Activated CD4-positive, alpha-beta memory T cell treated with anti-CD3 and anti-CD28 coated beads, Interleukin-2, amount 10 ng/mL, durations not matched to agents 7 days and 5 days (primary cell): Measurements from ENCODE around the gene E2F8. TPM values are rescaled to one million over a fixed set of nuclear protein-coding genes. Genes with fewer than 3 reads are reported as not detected.

Experiments
- CTCF ChIA-PET: fragments of 350-600 bp; sonication (Branson Sonifier 250); formaldehyde crosslinking; loops from one replicate; lab custom pipeline; 2021; ENCODE audit warnings: antibody characterized with exemption, inconsistent platforms; lab: Charles Lee
- POLR2A ChIA-PET: fragments of 350-600 bp; sonication (Branson Sonifier 250); formaldehyde crosslinking; loops from one replicate; lab custom pipeline; 2021; ENCODE audit warnings: antibody characterized with exemption; lab: Charles Lee
- DNase-seq: peaks from one replicate; pipeline ENCODE4 v3.0.0-alpha.2; 2020
- H3K27ac Mint-ChIP-seq: one replicate; pipeline ENCODE4 v1.8.0; 2021; ENCODE audit warnings: mild to moderate bottlenecking, mixed read lengths
- H3K27me3 Mint-ChIP-seq: one replicate; pipeline ENCODE4 v1.8.0; 2021; ENCODE audit warnings: mixed read lengths
- H3K36me3 Mint-ChIP-seq: one replicate; pipeline ENCODE4 v1.8.0; 2021; ENCODE audit warnings: low read depth, mixed read lengths
- H3K4me1 Mint-ChIP-seq: one replicate; pipeline ENCODE4 v1.8.0; 2021; ENCODE audit warnings: mixed read lengths
- H3K4me3 Mint-ChIP-seq: one replicate; pipeline ENCODE4 v1.8.0; 2021; ENCODE audit warnings: mild to moderate bottlenecking, mixed read lengths
- H3K9me3 Mint-ChIP-seq: one replicate; pipeline ENCODE4 v1.8.0; 2021; ENCODE audit warnings: mixed read lengths
- total RNA-seq, 2 experiments: library from RNA; stranded (reverse); gene quantifications; one replicate each; pipeline ENCODE4 v1.2.3, GENCODE V29; 2021

The E2F8 gene
- total RNA-seq, 2 experiments from 2014 or later = 37.3 to 40.8 TPM

DNA sequence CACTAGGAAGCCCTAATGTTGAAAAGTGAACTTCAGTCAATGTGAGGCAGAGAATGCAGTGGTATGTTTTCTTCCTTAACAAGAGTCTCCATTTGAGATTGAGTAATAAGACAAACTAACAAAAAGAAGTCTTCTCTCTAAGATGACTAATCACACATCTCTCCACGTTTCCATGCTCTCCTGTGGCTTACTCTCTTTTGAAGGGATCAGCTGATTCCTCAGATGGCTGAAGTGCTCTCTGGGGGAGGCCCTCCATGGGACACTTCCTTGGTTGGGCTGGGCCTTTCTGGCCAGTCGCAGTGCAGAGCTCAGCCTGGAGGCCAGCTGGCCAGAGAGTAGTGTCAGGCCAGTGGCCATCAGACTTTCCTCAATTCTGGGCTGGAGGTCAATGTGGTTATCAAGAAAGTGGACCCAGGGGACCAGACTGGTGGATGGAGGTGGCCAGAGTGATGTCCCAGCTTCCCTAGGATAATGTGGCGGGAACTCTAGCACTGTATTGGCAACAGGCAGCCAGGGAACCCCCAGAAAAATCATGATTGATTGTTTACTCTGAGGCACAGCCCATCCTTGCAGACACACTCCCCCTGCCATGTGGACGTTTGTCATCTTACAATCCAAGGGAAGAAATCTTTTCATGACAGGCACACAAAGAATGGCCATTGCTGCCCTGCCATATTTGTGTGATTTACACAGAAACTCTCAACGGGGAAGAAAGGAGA, 53.5 kb downstream of the E2F8 start:
- Mint-ChIP-seq H3K4me3 (no peak overlapping the region), H3K27ac (no peak overlapping the region), H3K4me1 (no peaks in the 10 kb centered on the region), H3K9me3 (no peaks in the 10 kb centered on the region), H3K36me3 (no peaks in the 10 kb centered on the region), H3K27me3 (no peaks in the 10 kb centered on the region)
- no peak for DNase-seq
- CTCF ChIA-PET = interaction anchor here (0.5 kb wide), 1 partner anchor 116 kb away, joined by 3 read pairs; no protein-coding TSS in a partner anchor
- POLR2A ChIA-PET = no interaction called here

DNA sequence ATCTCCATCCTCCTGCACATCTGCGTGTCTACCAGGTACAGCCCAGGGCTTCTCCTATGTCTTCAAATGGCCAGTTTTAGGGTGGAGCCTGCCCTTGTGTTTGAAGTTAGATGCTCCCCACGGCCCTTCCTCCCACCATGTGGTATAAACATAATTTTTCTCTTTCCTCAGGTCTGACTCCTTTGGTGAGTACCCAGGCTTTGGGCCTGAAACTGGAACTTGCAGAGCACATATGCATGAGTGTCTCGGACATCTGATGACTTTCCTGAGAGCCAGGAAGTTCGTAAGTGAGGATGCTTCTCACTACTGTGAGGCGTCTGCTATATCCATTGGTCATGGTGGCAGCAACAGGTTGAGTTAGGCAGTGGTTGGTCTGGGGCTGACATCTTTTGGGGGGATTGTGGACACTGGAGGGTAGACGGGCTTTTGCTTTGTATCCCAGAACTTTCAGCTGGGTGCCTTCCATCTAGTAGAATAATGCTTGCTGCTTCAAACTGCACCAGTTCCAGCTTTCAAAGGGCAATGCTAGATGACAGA, 55.2 kb downstream of the E2F8 start:
- ChIA-PET CTCF (no interaction called here), POLR2A (no interaction called here)
- H3K4me1 Mint-ChIP-seq = no peaks in the 10 kb centered on the region

DNA sequence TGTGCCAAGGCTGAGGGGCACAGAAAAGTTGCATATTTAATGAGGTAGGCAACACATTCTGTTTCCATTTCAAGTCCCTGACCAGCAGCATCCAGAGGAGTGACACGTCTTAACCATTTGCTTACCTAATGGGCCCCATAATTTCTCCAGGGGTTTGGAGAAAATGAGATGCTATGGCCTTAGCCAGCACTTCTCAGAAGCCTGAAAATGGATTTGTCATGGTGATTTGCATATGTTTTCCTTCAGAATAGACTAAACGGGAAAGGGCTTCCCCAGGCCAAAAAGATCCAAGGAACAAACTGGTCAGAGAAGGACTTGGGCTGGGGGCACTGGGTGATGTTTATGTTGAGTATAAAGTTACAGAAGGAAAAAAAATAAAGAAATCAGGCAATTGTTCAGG, 55.7 kb downstream of the E2F8 start:
- Mint-ChIP-seq H3K9me3 (no peaks in the 10 kb centered on the region), H3K36me3 (no peaks in the 10 kb centered on the region), H3K27ac (no peak overlapping the region), H3K27me3 (no peaks in the 10 kb centered on the region), H3K4me3 (no peak overlapping the region), H3K4me1 (no peaks in the 10 kb centered on the region)
- POLR2A ChIA-PET = no interaction called here
- DNase-seq = no peak
- CTCF ChIA-PET = no interaction called here

More for the DNA sequence above, 55.2 kb downstream of the E2F8 start:
- Mint-ChIP-seq H3K36me3 (no peaks in the 10 kb centered on the region), H3K4me3 (no peak overlapping the region), H3K27me3 (no peaks in the 10 kb centered on the region), H3K9me3 (no peaks in the 10 kb centered on the region), H3K27ac (no peak overlapping the region)
- no peak for DNase-seq

DNA sequence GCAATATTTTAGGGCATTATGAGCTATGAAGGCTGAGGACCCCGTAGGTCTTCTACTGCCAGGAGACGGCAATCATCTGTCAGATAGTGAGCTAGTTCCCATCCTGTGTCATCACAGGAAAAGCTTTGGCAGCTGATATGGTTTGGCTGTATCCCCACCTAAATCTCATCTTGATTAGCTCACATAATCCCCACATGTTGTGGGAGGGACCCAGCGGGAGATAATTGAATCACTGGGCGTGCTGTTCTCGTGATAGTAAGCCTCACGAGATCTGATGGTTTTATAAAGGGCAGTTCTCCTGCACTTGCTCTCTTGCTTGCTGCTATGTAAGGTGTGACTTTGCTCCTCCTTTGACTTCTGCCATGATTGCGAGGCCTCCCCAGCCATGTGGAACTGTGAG, 57.1 kb downstream of the E2F8 start:
- Mint-ChIP-seq H3K27me3 (no peaks in the 10 kb centered on the region), H3K36me3 (no peaks in the 10 kb centered on the region), H3K9me3 (no peaks in the 10 kb centered on the region), H3K4me1 (no peaks in the 10 kb centered on the region), H3K4me3 (no peak overlapping the region), H3K27ac (no peak overlapping the region)
- no peak for DNase-seq
- ChIA-PET POLR2A (no interaction called here), CTCF (no interaction called here)

DNA sequence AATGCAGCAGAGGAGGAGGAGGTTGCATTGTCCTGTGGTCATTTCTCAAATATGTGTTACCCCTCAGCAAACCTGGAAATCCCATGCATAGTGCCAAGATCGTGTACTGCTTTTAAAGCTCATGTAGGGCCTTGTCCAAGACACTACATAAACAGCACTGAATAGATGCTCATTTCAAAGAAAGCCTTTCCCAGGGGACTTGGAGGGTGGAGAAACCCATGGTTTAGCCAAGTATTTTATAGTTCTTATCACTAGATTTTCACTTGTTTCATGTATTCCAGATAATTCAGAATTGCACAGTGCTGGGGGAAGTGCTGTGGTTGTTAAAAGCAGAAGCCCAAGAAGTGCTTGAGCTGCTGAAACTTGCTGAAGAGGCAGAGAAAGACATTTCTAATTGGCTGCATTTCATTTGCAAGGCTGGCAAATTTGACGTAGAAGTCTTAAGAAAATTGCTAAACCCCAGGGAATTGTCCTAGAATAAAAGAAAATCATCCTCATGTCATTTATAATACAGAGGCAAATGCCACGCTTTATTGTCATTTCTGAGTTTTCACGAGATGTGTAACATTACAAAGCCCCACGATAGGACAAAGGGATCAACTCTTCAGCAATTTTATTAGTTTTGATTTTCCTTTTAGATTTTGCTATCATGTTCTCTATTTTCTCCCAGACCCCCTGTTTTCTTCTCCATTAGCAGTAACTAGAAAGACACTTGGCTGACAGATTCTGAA, 59.0 kb downstream of the E2F8 start:
- CTCF ChIA-PET = no interaction called here

DNA sequence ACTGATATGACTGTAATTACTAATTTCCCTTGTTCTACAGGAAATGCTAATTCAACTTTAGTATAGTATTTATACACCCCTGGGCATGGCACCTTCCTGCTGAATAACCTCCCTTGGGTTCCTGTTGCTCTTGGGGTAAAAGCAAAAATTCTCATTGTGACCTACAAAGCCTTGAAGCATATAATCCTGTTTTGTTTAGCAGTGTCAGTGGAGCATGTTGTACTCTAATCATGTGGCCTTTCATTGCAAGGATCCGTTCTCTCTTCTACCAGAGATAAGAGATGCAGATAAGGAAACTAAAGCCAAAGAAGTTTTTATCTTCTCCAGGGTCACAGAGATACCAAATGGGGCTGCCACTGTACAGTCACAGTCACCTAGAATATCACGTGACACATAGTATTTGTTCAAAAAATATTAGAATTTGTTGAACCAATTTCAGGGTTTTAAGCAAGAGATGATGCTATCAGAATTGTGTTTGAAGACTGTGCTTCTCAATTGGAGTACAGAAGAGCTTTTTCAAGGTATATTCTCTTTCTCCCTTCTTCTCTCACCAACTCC, 64.0 kb downstream of the E2F8 start:
- Mint-ChIP-seq H3K27me3 (no peaks in the 10 kb centered on the region), H3K4me3 (no peak overlapping the region), H3K4me1 (no peaks in the 10 kb centered on the region), H3K36me3 (peaks cover 41% of the 10 kb centered on the region), H3K9me3 (no peaks in the 10 kb centered on the region), H3K27ac (no peak overlapping the region)
- DNase-seq = no peak
- ChIA-PET CTCF (no interaction called here), POLR2A (no interaction called here)

More for the DNA sequence above, 59.0 kb downstream of the E2F8 start:
- POLR2A ChIA-PET = no interaction called here
- Mint-ChIP-seq H3K36me3 (peaks cover 6% of the 10 kb centered on the region), H3K4me1 (no peaks in the 10 kb centered on the region), H3K27me3 (no peaks in the 10 kb centered on the region), H3K9me3 (no peaks in the 10 kb centered on the region), H3K27ac (no peak overlapping the region), H3K4me3 (no peak overlapping the region)
- no peak for DNase-seq

Other genes starting within 250 kb of the E2F8 start
- gene MRGPRX2, start 180.2 kb downstream of the E2F8 start, total RNA-seq = not detected
- gene ZDHHC13, start 123.8 kb downstream of the E2F8 start, total RNA-seq = 10 to 100 TPM; 26.7 to 26.8 TPM
- gene CSRP3, start 39.0 kb downstream of the E2F8 start, total RNA-seq = not detected